Measurements from ENCODE around the gene SSBP3. TPM values are rescaled to one million over a fixed set of nuclear protein-coding genes. Genes with fewer than 3 reads are reported as not detected.
"Not testable (repeated sequence)": the region's sequence is repeated elsewhere in the genome, so short reads cannot be mapped to it uniquely, and the experiment has no call there.

The SSBP3 gene
- total RNA-seq, 1 donor from 2014 or later: 27.1 TPM

GRCh38 chr1:54429838-54430237 is 23.6 kb upstream of the SSBP3 start:
- Histone ChIP-seq H3K27me3 (ENCODE audit: control insufficient read depth in 3 of 3, insufficient read depth in 3 of 3, low read length in 3 of 3) (no peaks in the 10 kb centered on the region), H3K9ac (ENCODE audit: low read depth in 1 of 3, low read length in 3 of 3) (no peak overlapping the region)

GRCh38 chr1:54428837-54429518 is 22.8 kb upstream of the SSBP3 start:
- Histone ChIP-seq H3K36me3 (ENCODE audit: control insufficient read depth in 3 of 3, insufficient read depth in 3 of 3, low read length in 3 of 3) (no peaks in the 10 kb centered on the region), H3K9ac (ENCODE audit: low read depth in 1 of 3, low read length in 3 of 3) (no peak overlapping the region), H3K27me3 (ENCODE audit: control insufficient read depth in 3 of 3, insufficient read depth in 3 of 3, low read length in 3 of 3) (no peaks in the 10 kb centered on the region), H3K4me1 (ENCODE audit: control insufficient read depth in 3 of 3, insufficient read depth in 3 of 3, low read length in 3 of 3) (no peaks in the 10 kb centered on the region), H3K9me3 (ENCODE audit: control insufficient read depth in 3 of 3, low read length in 3 of 3) (no peaks in the 10 kb centered on the region), H3K27ac (ENCODE audit: low read depth, low read length) (no peak overlapping the region), H3K4me3 (ENCODE audit: low read length in 3 of 3) (no peak overlapping the region)

More at GRCh38 chr1:54429838-54430237, 23.6 kb upstream of the SSBP3 start:
- Histone ChIP-seq H3K36me3 (ENCODE audit: control insufficient read depth in 3 of 3, insufficient read depth in 3 of 3, low read length in 3 of 3) (no peaks in the 10 kb centered on the region), H3K9me3 (ENCODE audit: control insufficient read depth in 3 of 3, low read length in 3 of 3) (no peaks in the 10 kb centered on the region), H3K4me3 (ENCODE audit: low read length in 3 of 3) (no peak overlapping the region), H3K27ac (ENCODE audit: low read depth, low read length) (no peak overlapping the region), H3K4me1 (ENCODE audit: control insufficient read depth in 3 of 3, insufficient read depth in 3 of 3, low read length in 3 of 3) (no peaks in the 10 kb centered on the region)

GRCh38 chr1:54425152-54425584 is 19.0 kb upstream of the SSBP3 start:
- no peaks in the 10 kb centered on the region for H3K9me3 ChIP-seq (ENCODE audit: control insufficient read depth in 3 of 3, low read length in 3 of 3)
- no peaks in the 10 kb centered on the region for H3K36me3 ChIP-seq (ENCODE audit: control insufficient read depth in 3 of 3, insufficient read depth in 3 of 3, low read length in 3 of 3)
- no peaks in the 10 kb centered on the region for H3K27me3 ChIP-seq (ENCODE audit: control insufficient read depth in 3 of 3, insufficient read depth in 3 of 3, low read length in 3 of 3)
- no peak overlapping the region for H3K9ac ChIP-seq (ENCODE audit: low read depth in 1 of 3, low read length in 3 of 3)
- H3K27ac ChIP-seq (ENCODE audit: low read depth, low read length): no peak overlapping the region
- no peaks in the 10 kb centered on the region for H3K4me1 ChIP-seq (ENCODE audit: control insufficient read depth in 3 of 3, insufficient read depth in 3 of 3, low read length in 3 of 3)
- H3K4me3 ChIP-seq (ENCODE audit: low read length in 3 of 3): no peak overlapping the region

- no peak overlapping the region for H3K27ac ChIP-seq (ENCODE audit: low read depth, low read length)
- H3K4me3 ChIP-seq (ENCODE audit: low read length in 3 of 3): no peak overlapping the region
- H3K4me1 ChIP-seq (ENCODE audit: control insufficient read depth in 3 of 3, insufficient read depth in 3 of 3, low read length in 3 of 3): no peaks in the 10 kb centered on the region
- H3K36me3 ChIP-seq (ENCODE audit: control insufficient read depth in 3 of 3, insufficient read depth in 3 of 3, low read length in 3 of 3): no peaks in the 10 kb centered on the region
- no peaks in the 10 kb centered on the region for H3K27me3 ChIP-seq (ENCODE audit: control insufficient read depth in 3 of 3, insufficient read depth in 3 of 3, low read length in 3 of 3)
- H3K9ac ChIP-seq (ENCODE audit: low read depth in 1 of 3, low read length in 3 of 3): no peak overlapping the region
- no peaks in the 10 kb centered on the region for H3K9me3 ChIP-seq (ENCODE audit: control insufficient read depth in 3 of 3, low read length in 3 of 3)
Measured at GRCh38 chr1:54424398-54424797, 18.2 kb upstream of the SSBP3 start.

GRCh38 chr1:54421101-54421504 is 14.9 kb upstream of the SSBP3 start:
- Histone ChIP-seq H3K36me3 (ENCODE audit: control insufficient read depth in 3 of 3, insufficient read depth in 3 of 3, low read length in 3 of 3) (no peaks in the 10 kb centered on the region), H3K4me3 (ENCODE audit: low read length in 3 of 3) (no peak overlapping the region), H3K4me1 (ENCODE audit: control insufficient read depth in 3 of 3, insufficient read depth in 3 of 3, low read length in 3 of 3) (no peaks in the 10 kb centered on the region), H3K9me3 (ENCODE audit: control insufficient read depth in 3 of 3, low read length in 3 of 3) (no peaks in the 10 kb centered on the region), H3K27me3 (ENCODE audit: control insufficient read depth in 3 of 3, insufficient read depth in 3 of 3, low read length in 3 of 3) (no peaks in the 10 kb centered on the region), H3K9ac (ENCODE audit: low read depth in 1 of 3, low read length in 3 of 3) (no peak overlapping the region), H3K27ac (ENCODE audit: low read depth, low read length) (no peak overlapping the region)

GRCh38 chr1:54418598-54418997 is 12.4 kb upstream of the SSBP3 start:
- not testable (repeated sequence) for H3K4me3 ChIP-seq (ENCODE audit: low read length in 3 of 3); H3K27ac ChIP-seq (ENCODE audit: low read depth, low read length); H3K9me3 ChIP-seq (ENCODE audit: control insufficient read depth in 3 of 3, low read length in 3 of 3); H3K36me3 ChIP-seq (ENCODE audit: control insufficient read depth in 3 of 3, insufficient read depth in 3 of 3, low read length in 3 of 3); H3K9ac ChIP-seq (ENCODE audit: low read depth in 1 of 3, low read length in 3 of 3); H3K4me1 ChIP-seq (ENCODE audit: control insufficient read depth in 3 of 3, insufficient read depth in 3 of 3, low read length in 3 of 3)
- H3K27me3 ChIP-seq (ENCODE audit: control insufficient read depth in 3 of 3, insufficient read depth in 3 of 3, low read length in 3 of 3): peaks cover 0 to 13% (median 5%) of the 10 kb centered on the region in 3 donors

GRCh38 chr1:54417123-54417522 is 10.9 kb upstream of the SSBP3 start:
- Histone ChIP-seq H3K27me3 (ENCODE audit: control insufficient read depth in 3 of 3, insufficient read depth in 3 of 3, low read length in 3 of 3) (peaks cover 0 to 13% (median 5%) of the 10 kb centered on the region in 3 donors), H3K9ac (ENCODE audit: low read depth in 1 of 3, low read length in 3 of 3) (no peak overlapping the region), H3K27ac (ENCODE audit: low read depth, low read length) (no peak overlapping the region), H3K4me3 (ENCODE audit: low read length in 3 of 3) (no peak overlapping the region), H3K4me1 (ENCODE audit: control insufficient read depth in 3 of 3, insufficient read depth in 3 of 3, low read length in 3 of 3) (peaks cover 6 to 7% (median 7%) of the 10 kb centered on the region in 3 donors), H3K9me3 (ENCODE audit: control insufficient read depth in 3 of 3, low read length in 3 of 3) (no peaks in the 10 kb centered on the region), H3K36me3 (ENCODE audit: control insufficient read depth in 3 of 3, insufficient read depth in 3 of 3, low read length in 3 of 3) (no peaks in the 10 kb centered on the region)

GRCh38 chr1:54416435-54416834 is 10.2 kb upstream of the SSBP3 start:
- Histone ChIP-seq H3K4me3 (ENCODE audit: low read length in 3 of 3) (no peak overlapping the region), H3K27ac (ENCODE audit: low read depth, low read length) (no peak overlapping the region), H3K4me1 (ENCODE audit: control insufficient read depth in 3 of 3, insufficient read depth in 3 of 3, low read length in 3 of 3) (peaks cover 6 to 7% (median 7%) of the 10 kb centered on the region in 3 donors), H3K9ac (ENCODE audit: low read depth in 1 of 3, low read length in 3 of 3) (no peak overlapping the region), H3K27me3 (ENCODE audit: control insufficient read depth in 3 of 3, insufficient read depth in 3 of 3, low read length in 3 of 3) (peaks cover 0 to 13% (median 5%) of the 10 kb centered on the region in 3 donors), H3K36me3 (ENCODE audit: control insufficient read depth in 3 of 3, insufficient read depth in 3 of 3, low read length in 3 of 3) (no peaks in the 10 kb centered on the region), H3K9me3 (ENCODE audit: control insufficient read depth in 3 of 3, low read length in 3 of 3) (no peaks in the 10 kb centered on the region)

GRCh38 chr1:54415991-54416390 is 9.8 kb upstream of the SSBP3 start:
- no peaks in the 10 kb centered on the region for H3K36me3 ChIP-seq (ENCODE audit: control insufficient read depth in 3 of 3, insufficient read depth in 3 of 3, low read length in 3 of 3)
- H3K27ac ChIP-seq (ENCODE audit: low read depth, low read length): no peak overlapping the region
- H3K9ac ChIP-seq (ENCODE audit: low read depth in 1 of 3, low read length in 3 of 3): no peak overlapping the region
- H3K4me1 ChIP-seq (ENCODE audit: control insufficient read depth in 3 of 3, insufficient read depth in 3 of 3, low read length in 3 of 3): peaks cover 6 to 7% (median 7%) of the 10 kb centered on the region in 3 donors
- no peaks in the 10 kb centered on the region for H3K9me3 ChIP-seq (ENCODE audit: control insufficient read depth in 3 of 3, low read length in 3 of 3)
- H3K27me3 ChIP-seq (ENCODE audit: control insufficient read depth in 3 of 3, insufficient read depth in 3 of 3, low read length in 3 of 3): peaks cover 0 to 13% (median 5%) of the 10 kb centered on the region in 3 donors
- no peak overlapping the region for H3K4me3 ChIP-seq (ENCODE audit: low read length in 3 of 3)

- Histone ChIP-seq H3K9me3 (ENCODE audit: control insufficient read depth in 3 of 3, low read length in 3 of 3) (no peaks in the 10 kb centered on the region), H3K36me3 (ENCODE audit: control insufficient read depth in 3 of 3, insufficient read depth in 3 of 3, low read length in 3 of 3) (no peaks in the 10 kb centered on the region), H3K27me3 (ENCODE audit: control insufficient read depth in 3 of 3, insufficient read depth in 3 of 3, low read length in 3 of 3) (peaks cover 0 to 13% (median 5%) of the 10 kb centered on the region in 3 donors), H3K9ac (ENCODE audit: low read depth in 1 of 3, low read length in 3 of 3) (no peak overlapping the region), H3K4me3 (ENCODE audit: low read length in 3 of 3) (no peak overlapping the region), H3K4me1 (ENCODE audit: control insufficient read depth in 3 of 3, insufficient read depth in 3 of 3, low read length in 3 of 3) (peaks cover 6 to 7% (median 7%) of the 10 kb centered on the region in 3 donors), H3K27ac (ENCODE audit: low read depth, low read length) (no peak overlapping the region)
Measured at GRCh38 chr1:54415533-54415932, 9.3 kb upstream of the SSBP3 start.

All from skeletal muscle tissue (tissue), 4 donors.